Parathyroid adenoma (tissue), 2 donors: ENCODE results near the gene HYOU1.
"Not testable (repeated sequence)": the region's sequence is repeated elsewhere in the genome, so short reads cannot be mapped to it uniquely, and the experiment has no call there.

Experiments
- H2AFZ ChIP-seq: fragments of 300-600 bp; sonication (generic); one replicate; pipeline ENCODE4 v1.7.0; 2017; ENCODE audit warnings: antibody characterized with exemption, mild to moderate bottlenecking
- H3K27ac ChIP-seq: fragments of 300-600 bp; sonication (generic); one replicate; pipeline ENCODE4 v1.7.0; 2017
- H3K27me3 ChIP-seq: fragments of 300-600 bp; sonication (generic); one replicate; pipeline ENCODE4 v1.7.0; 2017; ENCODE audit warnings: low read length; ENCODE audit not compliant: control insufficient read depth, insufficient read depth
- H3K36me3 ChIP-seq: fragments of 300-600 bp; sonication (generic); one replicate; pipeline ENCODE4 v1.7.0; 2017; ENCODE audit warnings: low read length; ENCODE audit not compliant: control insufficient read depth, insufficient read depth
- H3K4me1 ChIP-seq: fragments of 300-600 bp; sonication (generic); one replicate; pipeline ENCODE4 v1.7.0; 2017; ENCODE audit warnings: control low read depth
- H3K4me2 ChIP-seq: fragments of 300-600 bp; sonication (generic); one replicate; pipeline ENCODE4 v1.7.0; 2017; ENCODE audit warnings: low read length
- H3K4me3 ChIP-seq: fragments of 300-600 bp; sonication (generic); one replicate; pipeline ENCODE4 v1.7.0; 2017; ENCODE audit warnings: low read depth, low read length
- H3K79me2 ChIP-seq: fragments of 300-600 bp; sonication (generic); one replicate; pipeline ENCODE4 v1.7.0; 2017; ENCODE audit warnings: control low read depth
- H3K9ac ChIP-seq: fragments of 300-600 bp; sonication (generic); one replicate; pipeline ENCODE4 v1.7.0; 2017; ENCODE audit warnings: mild to moderate bottlenecking
- H3K9me3 ChIP-seq: fragments of 300-600 bp; sonication (generic); one replicate; pipeline ENCODE4 v1.7.0; 2017; ENCODE audit warnings: low read length; ENCODE audit not compliant: control insufficient read depth
- CTCF ChIP-seq: fragments of 300-600 bp; sonication (generic); IDR thresholded peaks from one replicate; pipeline ENCODE4 v1.7.0; 2017; ENCODE audit warnings: antibody characterized with exemption, mild to moderate bottlenecking
- donor health status: primary hyperparathyroidism.

HYOU1 gene

GRCh38 chr11:119018074-119018938 lies 38.7 kb downstream of the HYOU1 start, which contains the start of the genes RPS25 and TRAPPC4:
Gene RPS25 (minus strand): TSS chr11:119018343. CDS start chr11:119018284, 59 bp downstream.
Gene TRAPPC4 (plus strand): TSS chr11:119018766. CDS start chr11:119018796, 30 bp downstream.
- H3K79me2 ChIP-seq: peaks cover 3% of the 10 kb centered on the region
- peak within 1 kb of the TSS; percentile 75 for H3K4me2 ChIP-seq
- H3K36me3 ChIP-seq: no peaks in the 10 kb centered on the region
- no peaks in the 10 kb centered on the region for H3K27me3 ChIP-seq
- peaks cover 3% of the 10 kb centered on the region for H3K4me1 ChIP-seq
- H3K27ac ChIP-seq: peak within 1 kb of the TSS; percentile 90
- H3K9ac ChIP-seq: peak within 1 kb of the TSS; percentile 76
- no peak for TF ChIP-seq CTCF
- H3K4me3 ChIP-seq: peak within 1 kb of the TSS; percentile 90
- peak within 1 kb of the TSS; percentile 94 for H2AFZ ChIP-seq
- H3K9me3 ChIP-seq: no peaks in the 10 kb centered on the region

- H3K9me3 ChIP-seq, H3K4me1 ChIP-seq, H2AFZ ChIP-seq, H3K36me3 ChIP-seq, H3K79me2 ChIP-seq, H3K27me3 ChIP-seq: not testable (repeated sequence)
- peak overlapping the region; percentile 76 for H3K9ac ChIP-seq
- H3K4me3 ChIP-seq: peak overlapping the region; percentile 90
- peak overlapping the region; percentile 75 for H3K4me2 ChIP-seq
- H3K27ac ChIP-seq: peak overlapping the region; percentile 90
These were observed 39.6 kb downstream of the HYOU1 start for GRCh38 chr11:119017377-119017776.

GRCh38 chr11:119016216-119017009 lies 40.6 kb downstream of the HYOU1 start:
- Histone ChIP-seq H3K9me3 (no peaks in the 10 kb centered on the region), H2AFZ (no peak overlapping the region), H3K36me3 (no peaks in the 10 kb centered on the region), H3K4me1 (peaks cover 3% of the 10 kb centered on the region), H3K9ac (no peak overlapping the region), H3K4me3 (no peak overlapping the region), H3K27ac (no peak overlapping the region), H3K4me2 (no peak overlapping the region), H3K79me2 (peaks cover 3% of the 10 kb centered on the region), H3K27me3 (no peaks in the 10 kb centered on the region)
- TF ChIP-seq CTCF: no peak

- no peak overlapping the region for H3K4me3 ChIP-seq
- no peak overlapping the region for H3K9ac ChIP-seq
- peaks cover 3% of the 10 kb centered on the region for H3K79me2 ChIP-seq
- no peaks in the 10 kb centered on the region for H3K9me3 ChIP-seq
- no peaks in the 10 kb centered on the region for H3K36me3 ChIP-seq
- H2AFZ ChIP-seq: no peak overlapping the region
- no peak overlapping the region for H3K27ac ChIP-seq
- no peak for TF ChIP-seq CTCF
- no peaks in the 10 kb centered on the region for H3K27me3 ChIP-seq
- H3K4me1 ChIP-seq: peaks cover 3% of the 10 kb centered on the region
- no peak overlapping the region for H3K4me2 ChIP-seq
These were observed 41.9 kb downstream of the HYOU1 start for GRCh38 chr11:119015054-119015611.
